HUDEP-2 (cell line): ENCODE data around the gene RHOD.

Experiments
- DNase-seq, 76 experiments: peaks; one replicate each; lab custom pipeline; 2025; ENCODE audit not compliant: unreplicated experiment in 76 of 76; lab: John Stamatoyannopoulos, UW

The RHOD gene

DNA sequence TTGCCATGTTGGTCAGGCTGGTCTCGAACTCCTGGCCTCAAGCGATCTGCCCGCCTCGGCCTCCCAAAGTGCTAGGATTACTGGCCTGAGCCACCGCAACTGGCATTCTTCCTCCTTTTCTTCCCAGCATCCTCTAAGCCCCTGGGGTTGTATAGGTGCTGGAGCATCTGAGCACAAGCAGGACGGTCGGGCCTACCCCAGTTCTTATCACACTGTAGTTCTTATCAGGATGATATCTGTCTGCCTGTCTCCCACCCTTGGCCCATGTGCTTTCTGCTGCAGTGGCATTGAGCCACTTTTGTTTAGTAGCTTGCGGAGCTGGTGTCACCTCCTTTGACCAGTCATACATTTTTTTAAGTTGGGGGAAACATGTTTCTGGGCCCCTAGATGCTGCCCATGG, 1.9 kb downstream of the RHOD start:
- DNase-seq, result no peak

DNA sequence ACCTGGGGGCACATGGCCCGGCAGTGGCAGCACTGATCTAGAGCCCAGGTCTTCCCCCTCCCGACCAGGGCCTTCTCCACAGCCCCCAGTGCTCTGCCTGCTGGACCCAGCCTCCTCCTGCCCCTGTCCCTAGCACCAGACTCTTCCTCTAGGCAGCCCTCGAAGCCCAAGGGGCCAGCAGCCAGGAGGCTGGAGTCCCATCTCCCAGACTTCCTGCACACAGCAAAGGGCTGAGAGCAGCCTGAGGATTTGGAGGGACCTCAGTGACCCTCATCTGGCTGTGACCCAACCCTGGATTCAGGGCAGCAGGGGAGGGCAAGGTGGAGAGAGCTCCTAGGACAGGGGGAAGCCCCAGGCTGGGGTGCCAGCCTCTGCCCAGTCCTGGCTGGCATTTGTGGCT, 3.0 kb downstream of the RHOD start:
- no peak for DNase-seq

DNA sequence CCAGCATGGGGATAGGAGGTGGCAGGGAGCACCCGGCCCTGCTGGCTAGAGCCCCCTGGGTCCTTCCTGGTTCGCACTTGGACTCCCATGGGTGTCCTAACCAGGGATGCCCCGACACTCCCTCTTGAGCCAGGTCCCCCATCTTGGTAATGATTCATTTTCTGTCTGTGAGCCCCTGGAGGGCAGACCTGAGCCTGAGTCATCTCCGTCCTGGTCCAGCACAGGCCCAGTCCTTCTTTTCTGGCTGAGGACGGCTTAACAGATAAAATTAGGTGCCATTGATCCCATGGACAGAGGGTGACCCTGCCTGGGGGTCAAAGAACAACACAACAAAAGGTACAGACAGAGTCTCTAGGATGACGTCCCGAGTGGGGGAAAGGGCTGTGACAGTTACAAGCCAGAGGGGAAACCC, 3.5 kb downstream of the RHOD start:
- DNase-seq, result no peak

DNA sequence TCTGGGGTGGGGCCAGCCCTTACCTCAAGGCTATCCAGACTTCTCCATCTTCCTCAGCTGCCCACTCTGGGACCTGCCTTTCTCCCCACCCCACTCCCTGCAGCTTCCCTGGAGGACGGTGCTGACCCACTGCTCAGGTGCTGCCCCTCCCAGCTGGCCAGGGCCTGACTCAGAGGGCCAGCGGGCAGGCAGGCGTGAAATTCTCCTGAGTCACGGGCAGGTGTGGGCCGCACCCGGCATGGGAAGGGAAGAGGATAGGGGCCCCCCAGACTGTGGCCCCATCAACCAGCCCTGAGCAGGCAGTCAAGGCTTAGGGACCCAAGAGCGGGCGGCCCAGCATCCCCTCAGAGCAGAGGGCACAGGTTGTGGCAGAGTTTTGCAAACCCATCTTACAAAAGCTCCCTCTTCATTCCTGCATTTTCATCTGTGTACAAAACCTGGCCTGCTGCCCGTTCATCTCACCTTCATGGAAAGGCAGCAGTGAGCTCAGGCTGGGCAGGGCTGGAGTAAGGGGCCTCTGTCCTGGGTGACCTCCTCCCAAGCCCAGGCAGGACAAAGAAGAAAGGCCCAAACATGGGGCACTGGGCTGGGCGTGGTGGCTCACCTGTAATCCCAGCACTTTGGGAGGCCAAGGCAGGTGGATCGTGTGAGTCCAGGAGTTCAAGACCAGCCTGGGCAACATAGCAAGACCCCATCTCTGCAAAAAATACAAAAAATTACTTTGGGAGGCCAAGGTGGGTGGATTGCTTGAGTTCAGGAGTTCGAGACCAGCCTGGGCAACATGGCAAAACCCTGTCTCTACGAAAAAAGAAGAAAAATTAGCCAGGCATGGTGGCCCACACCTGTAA, 6.1 kb downstream of the RHOD start:
- DNase-seq, result no peak

DNA sequence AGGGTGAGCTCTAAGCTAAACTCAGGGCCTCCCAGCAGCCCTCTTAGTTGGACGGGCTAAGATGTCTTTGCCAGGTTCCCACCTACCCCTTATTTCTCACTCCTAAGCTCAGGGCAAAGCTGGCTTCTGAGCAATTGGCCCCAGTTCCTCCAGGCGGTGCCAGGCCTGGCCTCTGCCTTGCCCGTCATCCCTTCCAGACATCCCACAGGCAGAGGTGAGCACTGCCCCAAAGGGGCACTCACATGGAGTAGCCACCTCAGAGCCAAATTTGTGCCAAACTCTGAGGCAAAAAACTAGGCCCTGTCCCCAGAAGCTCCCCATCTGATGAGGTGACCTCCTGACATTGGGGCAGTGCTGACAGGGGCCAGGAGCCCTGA, 9.7 kb downstream of the RHOD start:
- DNase-seq, result no peak

DNA sequence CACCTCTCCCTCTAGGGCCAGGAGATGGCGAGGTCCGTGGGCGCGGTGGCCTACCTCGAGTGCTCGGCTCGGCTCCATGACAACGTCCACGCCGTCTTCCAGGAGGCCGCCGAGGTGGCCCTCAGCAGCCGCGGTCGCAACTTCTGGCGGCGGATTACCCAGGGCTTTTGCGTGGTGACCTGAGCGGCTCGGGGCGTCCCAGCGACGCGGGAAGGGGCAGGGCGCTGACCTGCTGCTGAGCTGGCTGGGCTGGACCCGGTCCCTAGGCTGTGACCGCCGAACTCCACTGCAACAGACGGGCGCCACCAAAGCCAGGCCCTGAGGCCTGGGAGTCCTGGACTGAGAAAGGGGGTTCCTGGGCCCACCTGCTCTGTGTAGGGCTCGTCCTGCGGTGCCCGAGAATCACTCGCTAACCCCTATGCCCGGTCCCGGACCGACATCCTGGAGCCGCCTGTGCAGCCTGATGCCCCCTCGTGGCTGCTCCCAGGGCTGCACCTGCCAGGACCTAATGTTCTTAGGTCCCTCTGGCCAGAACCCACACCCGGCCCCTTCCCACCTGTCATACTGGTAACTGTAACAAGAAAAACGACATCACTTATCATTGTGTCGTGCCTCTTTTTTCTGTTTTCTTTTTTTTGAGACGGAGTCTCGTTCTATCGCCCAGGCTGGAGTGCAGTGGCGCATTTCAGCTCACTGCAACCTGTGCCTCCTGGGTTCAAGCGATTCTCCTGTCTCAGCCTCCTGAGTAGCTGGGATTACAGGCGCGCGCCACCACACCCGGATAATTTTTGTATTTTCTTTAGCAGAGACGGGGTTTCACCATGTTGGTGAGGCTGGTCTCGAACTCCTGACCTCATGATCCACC, 15.0 kb downstream of the RHOD start:
- DNase-seq, result peak in 63 of 76 experiments; percentile 6 to 78 (median 51)

DNA sequence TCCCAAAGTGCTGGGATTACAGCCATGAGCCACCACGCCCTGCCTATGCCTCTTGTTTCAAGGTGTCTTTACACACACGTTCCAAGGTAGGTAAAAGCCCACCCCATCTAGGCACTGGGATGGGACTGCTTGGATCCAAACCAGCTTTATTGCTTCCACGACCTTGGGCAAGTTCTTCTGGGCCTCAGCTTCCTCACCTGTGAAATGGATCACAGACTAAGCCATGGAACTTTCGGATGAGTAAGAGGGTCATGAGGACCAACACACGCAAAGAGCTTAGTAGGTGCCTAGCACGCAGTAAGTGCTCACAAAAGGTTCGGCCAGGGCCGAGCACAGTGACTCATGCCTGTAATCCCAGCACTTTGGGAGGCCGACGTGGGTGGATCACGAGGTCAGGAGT, 15.6 kb downstream of the RHOD start:
- no peak for DNase-seq

DNA sequence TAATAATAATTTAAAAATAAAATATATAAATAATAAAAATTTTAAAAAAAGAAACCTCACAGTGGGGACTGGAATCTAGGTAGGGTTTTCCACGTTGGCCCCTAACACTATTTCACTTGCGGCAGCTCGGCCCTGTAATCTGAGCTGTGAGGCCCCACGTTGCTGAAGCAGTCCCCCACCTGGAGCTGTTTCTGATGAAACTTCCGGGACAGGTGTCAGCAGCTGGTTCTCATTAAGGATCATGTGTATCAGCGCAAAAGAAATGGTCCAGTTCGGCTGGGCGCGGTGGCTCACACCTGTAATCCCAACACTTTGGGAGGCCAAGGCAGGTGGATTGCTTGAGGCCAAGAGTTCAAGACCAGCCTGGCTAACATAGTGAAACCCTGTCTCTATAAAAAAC, 17.3 kb downstream of the RHOD start:
- no peak for DNase-seq

DNA sequence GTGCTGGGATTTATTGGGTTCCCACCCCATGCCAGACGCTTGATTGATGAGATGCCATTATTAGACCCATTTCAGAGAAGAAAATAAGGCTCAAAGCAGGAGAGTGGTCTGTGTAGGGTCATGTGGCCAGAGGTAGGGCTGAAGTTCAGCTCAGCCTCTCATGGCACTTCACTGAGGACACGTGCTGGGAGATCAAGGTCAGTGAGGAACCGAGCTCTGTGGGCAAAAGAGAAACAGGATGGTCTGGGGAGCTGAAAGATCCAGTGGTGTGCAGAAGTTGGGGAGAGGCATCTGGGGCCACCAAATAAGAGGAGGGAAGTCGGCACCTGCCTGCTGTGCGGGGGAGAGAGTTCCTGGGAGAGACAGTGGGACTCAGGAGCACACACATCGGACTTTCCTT, 19.6 kb downstream of the RHOD start:
- no peak for DNase-seq

DNA sequence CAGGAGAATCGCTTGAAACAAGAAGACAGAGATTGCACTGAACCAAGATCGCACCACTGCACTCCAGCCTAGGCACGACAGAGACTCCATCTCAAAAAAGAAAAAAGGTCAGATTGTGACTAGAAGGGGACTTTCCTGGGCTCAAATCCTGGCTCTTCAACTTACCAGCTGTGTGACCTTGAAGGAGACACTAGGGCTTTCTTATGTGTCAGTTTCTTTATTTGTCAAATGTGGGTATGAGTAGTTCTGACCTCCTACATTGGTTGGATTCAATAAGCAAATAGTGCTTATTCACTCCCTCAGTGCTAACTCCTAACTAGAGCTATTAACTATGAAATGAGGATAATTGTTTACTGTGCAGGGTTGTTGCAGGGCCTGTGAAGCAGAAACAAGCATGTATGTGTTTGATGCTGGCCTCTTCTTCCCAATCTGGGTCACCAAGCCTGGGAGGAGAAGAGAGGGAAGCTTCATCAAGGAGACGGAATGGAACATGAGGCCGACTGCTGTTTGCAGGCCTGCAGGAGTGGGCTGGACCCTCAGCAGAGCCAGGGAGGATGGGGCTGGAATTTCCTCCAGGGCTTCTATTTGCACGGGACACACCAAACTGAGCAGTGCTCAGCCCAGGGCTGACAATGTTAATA, 22.5 kb downstream of the RHOD start:
- DNase-seq, result no peak

DNA sequence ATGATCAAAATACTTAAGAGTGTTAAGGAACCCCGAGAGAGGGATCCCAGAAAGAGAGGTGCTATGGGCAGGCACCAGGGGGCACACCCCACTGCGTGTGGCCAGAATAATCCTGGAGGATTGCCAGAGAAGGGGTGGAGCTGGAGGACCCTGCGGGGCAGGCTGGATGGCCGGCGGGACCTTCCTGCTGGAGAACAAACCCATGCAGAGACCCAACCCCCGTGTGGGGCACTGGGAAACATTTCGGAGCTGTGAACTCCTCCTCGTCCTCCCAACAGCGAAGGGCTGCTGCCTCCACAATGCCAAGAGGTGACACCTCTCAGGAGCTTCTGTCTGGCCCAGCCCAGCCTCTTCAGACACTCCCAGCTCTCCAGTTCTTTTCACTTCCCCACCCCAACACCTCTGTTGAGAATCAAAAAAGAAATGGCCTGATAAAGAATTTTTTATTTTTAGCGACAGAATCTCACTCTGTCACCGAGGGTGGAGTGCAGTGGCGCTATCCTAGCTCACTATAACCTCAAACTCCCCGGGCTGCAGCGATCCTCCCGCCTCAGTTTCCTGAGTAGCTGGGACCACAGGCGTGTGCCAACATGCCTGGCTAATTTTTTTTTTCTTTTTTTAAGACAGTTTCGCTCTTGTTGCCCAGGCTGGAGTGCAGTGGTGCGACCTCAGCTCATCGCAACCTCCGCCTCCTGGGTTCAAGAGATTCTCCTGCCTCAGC, 25.6 kb downstream of the RHOD start:
- DNase-seq, result peak in 13 of 76 experiments; percentile 5 to 26 (median 11)

DNA sequence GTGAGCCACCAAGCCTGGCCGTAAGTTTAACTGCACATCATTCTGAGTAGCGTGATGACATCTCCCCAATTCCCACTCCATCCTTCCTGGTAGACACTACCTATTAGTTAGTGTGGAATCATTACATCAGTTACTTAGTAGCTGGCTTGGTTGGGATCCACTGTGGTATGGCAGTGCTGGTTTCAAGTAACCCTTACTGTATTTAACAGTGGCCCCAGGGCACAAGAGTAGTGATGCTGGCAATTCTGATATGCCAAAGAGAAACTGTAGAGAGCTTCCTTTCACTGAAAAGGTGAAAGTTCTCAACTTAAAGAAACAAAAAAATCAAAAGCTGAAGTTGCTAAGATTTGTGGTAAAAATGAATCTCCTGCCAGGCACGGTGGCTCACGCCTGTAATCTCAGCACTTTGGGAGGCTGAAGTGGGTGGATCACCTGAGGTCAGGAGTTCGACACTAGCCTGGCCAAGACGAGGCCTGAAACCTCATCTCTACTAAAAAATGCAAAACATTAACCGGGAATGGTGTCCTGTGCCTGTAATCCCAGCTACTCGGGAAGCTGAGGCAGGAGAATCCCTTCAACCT, 27.2 kb downstream of the RHOD start:
- DNase-seq, result no peak

DNA sequence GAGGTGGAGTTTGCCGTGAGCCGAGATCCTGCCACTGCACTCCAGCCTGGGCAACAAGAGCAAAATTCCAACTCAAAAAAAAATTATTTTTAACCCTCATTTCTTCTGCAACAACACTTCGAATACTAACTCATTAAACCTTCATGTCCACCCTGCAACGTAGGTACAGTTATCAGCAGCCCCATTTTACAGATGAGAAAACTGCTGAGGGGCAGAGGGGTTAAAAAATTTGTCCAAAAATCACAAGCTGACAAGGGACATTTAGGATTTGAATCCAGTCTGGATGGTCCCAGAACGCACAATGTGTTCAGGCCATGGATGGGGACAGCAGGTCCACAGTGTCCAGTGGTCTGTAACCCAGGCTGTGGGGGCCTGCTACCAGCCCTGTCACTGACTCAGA, 29.0 kb downstream of the RHOD start:
- DNase-seq, result no peak

DNA sequence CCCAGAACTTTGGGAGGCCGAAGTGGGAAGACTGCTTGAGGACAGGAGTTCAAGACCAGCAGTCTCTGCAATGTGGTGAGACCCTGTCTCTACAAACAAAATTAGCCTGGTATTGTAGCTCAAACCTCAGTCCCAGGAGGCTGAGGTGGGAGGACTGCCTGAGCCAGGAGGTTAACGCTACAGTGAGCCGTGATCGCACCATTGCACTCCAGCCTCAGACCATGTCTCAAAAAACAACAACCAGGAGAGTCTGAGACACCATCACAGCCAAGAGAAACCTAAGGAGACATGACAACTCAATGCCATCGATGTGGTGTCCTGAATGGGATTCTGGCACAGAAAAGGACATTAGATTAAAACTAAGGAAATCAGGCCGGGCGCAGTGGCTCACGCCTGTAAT, 34.1 kb downstream of the RHOD start:
- no peak for DNase-seq

DNA sequence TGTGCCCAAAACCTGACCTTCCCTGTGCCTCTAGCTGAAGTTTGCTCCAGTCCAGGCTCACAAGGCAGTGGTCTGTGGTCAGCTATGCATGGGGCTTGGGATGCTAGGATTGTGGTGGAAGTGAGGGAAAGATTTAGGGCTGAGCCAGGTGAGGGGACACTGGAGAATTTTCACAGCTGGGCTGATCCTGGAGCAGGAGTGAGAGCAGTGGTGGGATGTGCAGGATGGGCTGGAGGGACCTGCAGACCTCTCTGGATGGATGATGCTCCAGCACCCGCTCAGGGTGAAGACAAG, 38.5 kb downstream of the RHOD start:
- no peak for DNase-seq

DNA sequence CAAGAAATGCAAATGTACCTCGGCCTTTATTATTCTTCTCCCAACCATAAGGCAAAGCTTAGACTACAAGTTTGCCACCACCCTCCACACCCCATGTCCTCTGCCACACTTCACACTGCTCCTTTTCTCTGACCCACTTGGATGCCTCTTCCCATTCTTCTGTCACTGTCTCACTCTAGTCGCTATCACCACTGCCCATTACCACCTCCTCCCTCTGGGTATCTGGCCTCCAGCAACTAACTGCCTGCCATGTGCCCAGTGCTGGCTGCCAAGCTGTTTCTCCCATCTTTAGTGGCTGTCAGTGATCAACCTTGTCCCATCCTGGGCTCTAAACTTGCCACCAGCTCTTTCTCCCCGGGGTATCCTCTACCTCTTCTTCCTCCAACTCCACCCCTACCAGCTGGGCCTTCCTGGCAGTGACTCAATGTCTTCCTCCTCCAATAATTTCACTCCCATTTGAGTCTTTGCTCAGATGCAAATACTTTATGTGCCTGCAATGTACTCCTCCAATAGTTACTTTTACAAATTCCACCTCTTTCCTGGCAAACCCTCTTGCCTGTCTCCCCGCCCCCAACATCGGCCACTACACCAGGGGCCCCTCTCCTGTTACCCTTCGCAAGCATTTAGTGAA, 42.3 kb downstream of the RHOD start:
- peak in 8 of 76 experiments; percentile 4 to 41 (median 23) for DNase-seq

DNA sequence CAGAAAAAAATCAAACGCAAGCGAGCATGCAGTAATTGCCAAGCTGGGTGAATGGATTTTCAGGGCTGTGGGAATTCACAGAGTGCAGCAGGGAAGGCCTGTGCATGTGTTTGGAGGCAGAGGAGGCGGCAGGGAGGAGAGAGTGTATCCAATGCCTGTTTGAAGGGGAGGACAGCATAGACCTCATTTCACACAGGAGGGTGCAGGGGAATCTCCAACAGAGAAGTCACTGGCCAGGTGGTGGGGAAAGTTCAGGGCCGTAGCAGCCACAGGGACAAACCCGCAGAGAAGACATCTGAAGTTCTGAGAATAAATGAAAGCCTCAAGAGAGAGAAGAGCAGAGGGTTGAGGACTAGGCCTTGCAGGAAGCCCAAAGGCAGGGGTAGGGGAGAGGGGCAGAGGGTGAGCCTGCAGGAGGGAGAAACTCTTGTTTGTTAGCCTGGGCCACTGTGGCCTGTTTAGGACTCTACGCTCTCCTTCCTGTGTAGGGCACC, 43.2 kb downstream of the RHOD start:
- DNase-seq, result no peak

DNA sequence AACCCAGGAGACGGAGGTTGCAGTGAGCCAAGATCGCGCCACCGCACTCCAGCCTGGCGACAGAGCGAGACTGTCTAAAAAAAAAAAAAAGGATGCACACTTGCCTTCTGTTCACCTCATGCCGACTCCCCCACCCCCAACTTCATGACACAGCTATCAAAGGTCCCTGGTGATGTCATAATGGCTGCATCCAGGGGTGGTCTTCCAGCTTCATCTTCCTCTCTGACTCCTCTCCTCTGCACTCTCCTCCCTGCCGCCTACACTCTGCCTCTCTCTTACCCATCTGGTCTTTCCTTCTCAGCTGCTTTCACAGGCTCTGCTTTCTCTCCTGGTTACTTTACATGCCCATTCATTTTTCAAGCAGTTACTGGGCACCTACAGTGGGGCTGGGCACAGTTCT, 46.0 kb downstream of the RHOD start:
- DNase-seq, result no peak

DNA sequence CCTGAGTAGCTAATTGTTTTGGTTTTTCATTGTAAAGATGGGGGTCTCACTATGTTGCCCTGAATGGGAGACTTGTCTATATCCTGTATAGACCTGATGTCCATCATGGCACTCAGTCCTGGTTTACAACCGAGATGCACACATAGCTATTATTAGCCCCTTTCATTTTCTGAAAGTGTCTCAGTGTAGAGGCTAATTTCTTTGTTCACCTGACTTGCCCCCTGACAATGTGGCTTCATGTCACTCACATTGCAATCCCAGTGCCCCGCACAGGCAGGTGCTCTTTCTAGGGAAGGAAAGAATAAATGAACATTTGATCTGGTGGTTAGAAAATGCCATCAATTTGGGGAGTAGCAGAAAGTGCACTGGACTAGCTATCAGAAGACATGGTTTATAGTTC, 49.3 kb downstream of the RHOD start:
- no peak for DNase-seq

DNA sequence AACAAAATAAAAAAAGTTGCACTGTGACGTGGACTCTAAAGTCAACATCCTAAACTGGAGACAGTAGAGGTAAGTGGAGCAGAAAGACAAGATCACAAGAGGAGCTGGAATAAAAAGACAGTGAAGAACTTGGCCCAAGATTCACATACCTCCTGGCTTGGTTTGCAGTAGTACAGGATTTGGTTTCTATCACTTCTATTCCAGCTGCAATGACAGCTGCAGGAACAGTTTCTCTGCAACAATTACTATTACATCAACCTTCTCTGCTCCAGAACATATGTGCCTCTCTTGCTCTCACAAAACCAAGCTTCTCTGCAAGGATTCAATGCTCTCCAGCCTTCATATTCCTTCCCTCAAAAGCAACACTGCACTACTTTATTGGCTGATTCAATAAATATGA, 54.6 kb downstream of the RHOD start:
- no peak for DNase-seq
